Measurements from ENCODE around the gene SERTM1.

The SERTM1 gene

GRCh38 chr13:36673838-36674326 lies at the start of gene SERTM1:
SERTM1 (plus strand) TSS chr13:36674020; CDS start chr13:36695079, 21,059 bp downstream.
- DNase-seq (ENCODE audit: low read depth): no peak

GRCh38 chr13:36628377-36629056 lies 45.3 kb upstream of the SERTM1 start:
- no peak for DNase-seq (ENCODE audit: low read depth)

GRCh38 chr13:36629057-36629385 lies 44.8 kb upstream of the SERTM1 start:
- no peak for DNase-seq (ENCODE audit: low read depth)

GRCh38 chr13:36630181-36630803 lies 43.5 kb upstream of the SERTM1 start:
- no peak for DNase-seq (ENCODE audit: low read depth)

- no peak for DNase-seq (ENCODE audit: low read depth)
Measured at GRCh38 chr13:36639610-36640009, 34.2 kb upstream of the SERTM1 start.

GRCh38 chr13:36650611-36651010 lies 23.2 kb upstream of the SERTM1 start:
- no peak for DNase-seq (ENCODE audit: low read depth)

GRCh38 chr13:36665630-36666029 lies 8.2 kb upstream of the SERTM1 start:
- no peak for DNase-seq (ENCODE audit: low read depth)

GRCh38 chr13:36666477-36667229 lies 7.2 kb upstream of the SERTM1 start:
- no peak for DNase-seq (ENCODE audit: low read depth)

- DNase-seq (ENCODE audit: low read depth): no peak
Measured at GRCh38 chr13:36668316-36668715, 5.5 kb upstream of the SERTM1 start.

- no peak for DNase-seq (ENCODE audit: low read depth)
Measured at GRCh38 chr13:36673352-36673751, 468 bp upstream of the SERTM1 start.

- DNase-seq (ENCODE audit: low read depth): no peak
Measured at GRCh38 chr13:36674337-36675212, 755 bp downstream of the SERTM1 start.

GRCh38 chr13:36675213-36675536 lies 1.4 kb downstream of the SERTM1 start:
- DNase-seq (ENCODE audit: low read depth): no peak

- no peak for DNase-seq (ENCODE audit: low read depth)
Measured at GRCh38 chr13:36680913-36681312, 7.1 kb downstream of the SERTM1 start.

- no peak for DNase-seq (ENCODE audit: low read depth)
Measured at GRCh38 chr13:36681894-36682624, 8.2 kb downstream of the SERTM1 start.

GRCh38 chr13:36683701-36684100 lies 9.9 kb downstream of the SERTM1 start:
- no peak for DNase-seq (ENCODE audit: low read depth)

- DNase-seq (ENCODE audit: low read depth): no peak
Measured at GRCh38 chr13:36685927-36686326, 12.1 kb downstream of the SERTM1 start.

- DNase-seq (ENCODE audit: low read depth): no peak
Measured at GRCh38 chr13:36696410-36697010, 22.7 kb downstream of the SERTM1 start.

GRCh38 chr13:36700170-36700569 lies 26.4 kb downstream of the SERTM1 start:
- no peak for DNase-seq (ENCODE audit: low read depth)

GRCh38 chr13:36706755-36707154 lies 32.9 kb downstream of the SERTM1 start:
- DNase-seq (ENCODE audit: low read depth): no peak

- no peak for DNase-seq (ENCODE audit: low read depth)
Measured at GRCh38 chr13:36709136-36709890, 35.5 kb downstream of the SERTM1 start.

Measured in stimulated activated CD8-positive, alpha-beta memory T cell treated with anti-CD3 and anti-CD28 coated beads, Interleukin-7, amount 100 ng/mL, for 24 hours (primary cell).